HUDEP-2 (cell line): Measurements from ENCODE around the gene RABGGTA.

Experiments
- DNase-seq, 76 experiments: peaks; one replicate each; lab custom pipeline; 2025; ENCODE audit not compliant: unreplicated experiment in 76 of 76; lab: John Stamatoyannopoulos, UW

Gene RABGGTA

GRCh38 chr14:24280797-24281460 lies 9.5 kb upstream of the RABGGTA start:
- no peak for DNase-seq

DNA sequence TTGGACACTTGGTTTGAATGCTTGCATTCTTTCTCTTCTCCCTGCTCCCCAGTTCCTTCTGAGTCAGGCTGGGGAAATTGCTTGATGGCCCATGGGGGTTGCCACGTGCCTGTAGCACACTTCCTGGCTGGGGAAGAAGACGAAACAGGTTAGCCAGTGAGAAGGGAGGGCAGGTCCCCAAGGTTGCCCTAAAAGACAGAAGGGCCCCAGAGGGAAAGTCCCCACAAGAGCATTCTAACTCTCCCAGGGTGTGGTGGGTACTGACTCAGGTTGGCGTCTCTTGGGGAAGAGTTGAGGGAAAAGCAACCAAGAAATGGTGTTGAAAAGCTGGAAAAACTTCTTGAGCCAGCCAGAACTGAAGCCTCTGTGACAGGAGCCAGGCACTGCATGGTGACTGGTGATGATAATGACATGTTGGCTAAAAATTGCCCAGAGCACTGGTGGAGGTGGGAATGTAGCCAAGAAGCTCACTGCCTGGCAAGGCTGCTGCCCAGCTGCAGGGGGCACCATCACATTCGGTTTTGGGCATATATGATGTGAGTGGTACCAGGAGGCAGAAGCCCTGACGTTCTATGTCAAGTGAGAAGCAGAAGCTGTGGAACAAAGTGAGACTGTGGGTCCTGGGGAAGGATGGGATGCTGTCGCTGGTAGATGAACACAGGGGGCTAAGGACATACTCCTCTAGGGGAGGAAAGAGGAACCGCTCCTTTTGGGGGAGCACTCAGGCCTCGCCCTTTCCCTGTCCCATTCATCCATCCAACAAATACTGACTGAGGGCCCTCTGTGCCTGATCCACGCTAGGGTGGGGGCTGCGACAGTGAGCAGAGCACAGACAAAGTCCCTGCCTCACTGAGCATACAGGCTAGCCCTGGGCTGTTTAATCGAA lies 8.1 kb upstream of the RABGGTA start:
- peak in 69 of 76 experiments; percentile 12 to 82 (median 50) for DNase-seq

DNA sequence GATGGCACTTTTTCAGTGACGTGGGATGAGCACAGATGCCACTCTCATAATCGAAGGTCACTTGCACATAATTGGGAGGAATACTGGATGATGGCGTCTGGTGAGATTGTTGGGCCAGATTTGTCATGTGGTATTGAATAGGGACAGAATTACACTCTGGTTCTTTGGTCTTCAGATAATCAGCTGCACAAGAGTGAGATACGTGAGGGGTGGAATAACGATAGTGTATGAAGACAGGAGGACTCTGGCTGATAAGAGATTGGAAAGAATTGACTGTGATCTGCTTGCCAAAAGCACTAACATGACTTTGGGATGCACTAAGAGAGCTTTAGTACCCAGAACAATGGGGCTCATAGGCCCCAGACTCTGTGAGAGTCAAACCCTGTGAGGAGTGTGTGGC lies 7.0 kb upstream of the RABGGTA start:
- DNase-seq: peak in 36 of 76 experiments; percentile 10 to 79 (median 46)

DNA sequence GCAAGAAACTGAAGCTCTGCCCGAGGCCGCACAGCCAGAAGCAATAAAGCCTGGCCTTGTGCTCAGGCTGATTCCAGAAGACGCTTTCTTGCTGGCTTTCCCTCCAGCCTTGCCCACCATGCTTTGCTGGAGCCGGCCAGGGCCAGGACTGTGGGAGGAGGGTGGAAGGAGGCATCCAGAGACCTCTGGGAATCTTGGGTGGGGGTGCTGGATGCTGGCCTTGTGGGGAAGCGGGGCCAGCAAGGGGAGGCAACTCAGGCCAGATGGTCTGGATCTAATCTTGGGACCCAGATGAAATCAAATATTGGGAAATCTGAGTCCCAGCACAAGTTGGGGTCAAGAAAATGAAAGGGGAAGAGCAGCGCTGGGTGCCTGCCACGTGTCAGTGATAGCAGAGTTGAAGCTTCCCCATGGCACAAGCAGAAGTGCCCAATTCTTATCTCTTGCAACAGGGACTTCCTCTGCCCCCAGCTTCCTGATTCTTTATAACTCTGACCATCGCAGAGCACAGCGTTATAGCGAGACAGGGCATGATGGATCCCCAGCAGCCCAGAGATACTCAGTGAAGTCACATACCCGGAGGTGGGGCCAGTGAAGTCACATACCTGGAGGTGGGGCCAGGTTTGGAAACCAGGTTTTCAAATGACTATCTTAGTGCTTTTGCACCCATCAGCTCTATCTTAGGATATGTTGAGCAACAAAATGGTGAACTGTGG lies 6.4 kb upstream of the RABGGTA start:
- DNase-seq: peak in 59 of 76 experiments; percentile 4 to 67 (median 38)

DNA sequence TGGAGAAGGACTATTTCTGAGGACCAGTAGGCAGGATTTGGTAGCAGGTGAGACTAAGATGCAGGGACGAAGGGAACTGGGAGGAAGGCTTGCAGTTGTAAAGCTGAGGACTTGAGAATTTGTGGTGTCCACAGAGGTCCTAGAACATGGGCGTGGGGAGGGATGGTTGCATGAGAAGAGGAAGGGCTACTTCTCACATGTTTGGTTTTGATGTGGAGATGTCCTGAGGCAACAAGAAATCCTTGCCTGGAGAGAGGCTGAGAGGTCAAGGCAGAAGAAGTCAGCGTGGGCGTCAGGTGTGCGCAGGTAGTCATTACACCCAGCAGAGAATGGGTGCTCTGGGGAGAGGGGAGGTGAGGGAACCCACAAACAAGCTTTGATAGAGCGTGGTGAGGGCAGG lies 5.7 kb upstream of the RABGGTA start:
- no peak for DNase-seq

- peak in 32 of 76 experiments; percentile 4 to 57 (median 24) for DNase-seq
These were observed 2.7 kb upstream of the RABGGTA start for GRCh38 chr14:24274101-24274543.

- DNase-seq: peak in 1 of 76 experiments; percentile 13
These were observed 2.1 kb upstream of the RABGGTA start for GRCh38 chr14:24273422-24273998.

- DNase-seq: no peak
These were observed 1.1 kb upstream of the RABGGTA start for GRCh38 chr14:24272467-24272866.

DNA sequence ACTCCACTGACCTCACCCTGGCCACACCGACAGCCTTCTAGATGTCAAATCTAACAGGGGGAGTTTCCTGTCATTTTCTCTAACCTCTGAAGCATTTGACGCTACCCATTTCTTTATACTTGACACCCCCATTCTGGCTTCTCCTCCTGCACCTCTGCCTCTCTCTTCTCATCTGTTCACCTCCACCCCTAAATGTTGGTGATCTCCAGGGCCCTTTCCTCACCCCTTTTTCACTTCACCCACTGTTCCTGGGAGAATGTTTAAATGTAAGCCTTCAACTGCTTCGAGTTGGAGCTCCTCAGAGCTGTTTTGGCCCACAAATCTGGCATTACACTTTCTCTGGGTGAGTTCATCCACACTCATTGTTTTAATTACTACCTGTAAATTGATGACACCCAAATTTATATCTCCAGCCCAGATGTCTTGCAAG lies 452 bp upstream of the RABGGTA start:
- no peak for DNase-seq

DNA sequence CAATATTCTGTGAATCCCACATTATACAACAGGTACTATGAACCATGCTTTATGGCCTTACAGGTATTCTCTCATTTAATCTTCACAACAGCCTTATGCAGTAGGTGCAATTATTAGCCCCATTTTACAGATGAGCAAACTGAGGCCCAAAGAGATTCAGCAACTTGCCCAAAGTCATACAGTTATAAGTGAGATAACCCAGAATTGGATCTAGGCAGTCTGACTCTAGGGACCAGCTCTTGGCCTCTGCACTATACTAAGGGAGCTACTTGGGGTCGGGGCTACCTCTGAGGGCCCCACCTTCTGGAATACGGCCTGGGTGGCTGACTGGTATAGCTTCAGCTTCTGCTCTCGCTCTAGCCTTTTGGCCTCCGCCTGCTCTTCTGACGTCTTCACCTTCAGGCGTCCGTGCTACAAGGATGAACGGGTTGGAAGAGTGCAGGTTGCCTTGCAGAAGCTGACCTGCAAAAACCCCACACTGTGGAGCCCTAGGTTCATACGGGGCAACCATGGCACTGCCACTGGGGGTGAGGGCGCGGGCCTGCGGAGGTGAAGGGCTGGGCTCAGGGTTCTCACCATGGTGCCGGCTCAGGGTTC lies 762 bp downstream of the RABGGTA start:
- peak in 1 of 76 experiments; percentile 21 for DNase-seq

DNA sequence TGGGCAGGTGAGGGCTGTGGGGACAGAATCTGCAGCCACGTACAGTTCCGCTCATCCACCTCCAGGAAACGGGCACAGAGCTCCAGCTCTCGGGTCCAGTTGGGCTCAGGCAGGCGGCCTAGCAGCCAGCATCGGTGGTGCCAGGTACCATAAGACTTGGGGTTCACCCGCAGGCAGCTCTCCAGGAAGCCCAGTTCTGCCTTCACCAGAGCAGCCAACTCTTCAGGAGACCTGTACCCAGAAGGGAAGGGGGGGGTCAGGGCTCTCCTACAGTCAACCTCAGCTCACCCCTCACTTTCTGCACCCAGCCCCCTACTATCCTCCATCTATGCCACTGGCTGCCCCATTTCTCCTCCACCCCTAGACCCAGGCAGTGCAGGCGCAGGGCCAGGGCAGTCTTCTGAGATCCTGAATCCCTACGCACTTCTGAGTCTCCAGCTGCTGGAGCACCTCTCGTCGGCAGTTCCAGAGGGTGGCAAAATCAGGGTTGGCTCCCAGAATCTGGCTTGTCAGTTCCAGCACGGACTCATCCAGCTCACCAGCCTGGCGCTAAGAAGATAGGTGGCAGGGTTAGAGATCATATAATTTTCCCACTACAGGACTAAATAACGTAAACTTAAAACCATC lies 1.4 kb downstream of the RABGGTA start:
- DNase-seq: no peak

DNA sequence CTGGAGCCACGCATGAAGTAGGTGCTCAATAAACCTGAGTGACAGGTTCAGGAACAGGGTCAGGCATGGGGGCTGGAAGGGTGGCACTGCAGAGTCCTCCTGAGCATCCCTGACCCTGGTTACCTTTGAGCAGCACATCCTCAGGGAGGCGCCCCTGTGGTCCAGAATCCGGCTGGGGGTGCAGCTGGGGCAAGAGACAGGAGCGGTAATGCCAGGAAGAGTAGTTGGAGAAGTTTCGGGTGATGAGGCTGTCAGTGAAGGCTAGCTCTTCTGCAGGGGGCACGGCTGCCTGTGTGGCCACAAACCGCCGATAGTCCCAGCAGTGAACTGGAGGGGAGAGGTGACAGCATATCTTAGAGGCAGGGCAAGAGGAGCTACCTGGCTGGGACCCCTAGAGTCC lies 2.0 kb downstream of the RABGGTA start:
- no peak for DNase-seq

- no peak for DNase-seq
These were observed 3.2 kb downstream of the RABGGTA start for GRCh38 chr14:24268225-24268624.

- DNase-seq: no peak
These were observed 3.9 kb downstream of the RABGGTA start for GRCh38 chr14:24267516-24267915.

GRCh38 chr14:24266344-24267244 lies 4.8 kb downstream of the RABGGTA start:
- DNase-seq: no peak

DNA sequence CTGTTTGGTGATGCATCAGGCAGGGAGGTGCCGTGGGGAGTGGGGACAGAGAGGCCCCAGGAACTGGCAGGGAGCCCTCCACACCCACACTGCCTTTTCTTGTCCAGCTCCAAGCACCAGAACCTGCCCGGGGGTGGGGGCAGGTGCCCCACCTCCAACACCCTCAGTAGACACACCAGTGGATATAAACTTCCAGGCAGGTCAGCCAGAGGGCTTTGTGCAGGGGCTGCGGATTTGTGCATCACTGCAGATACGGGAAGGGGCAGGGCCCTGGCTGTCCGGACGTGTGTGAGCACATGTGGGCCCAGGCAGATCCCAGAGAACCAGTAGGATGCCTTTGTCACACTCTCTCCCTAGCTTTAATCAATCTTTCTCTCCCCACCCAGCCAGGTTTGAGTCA lies 7.1 kb downstream of the RABGGTA start:
- no peak for DNase-seq

GRCh38 chr14:24263848-24264247 lies 7.5 kb downstream of the RABGGTA start:
- no peak for DNase-seq

- no peak for DNase-seq
These were observed 8.3 kb downstream of the RABGGTA start, which contains the start of gene TGM1 for GRCh38 chr14:24262821-24263733. TGM1 (minus strand) TSS chr14:24263177; CDS start chr14:24262352, 825 bp downstream.
